22Rv1 (cell line): ENCODE measurements around the gene ZBTB4.

Source experiments
- CTCF ChIP-seq: fragments of 450-650 bp; IDR thresholded peaks from 2 replicates; pipeline ENCODE4 v1.5.1; 2017; ENCODE audit warnings: mild to moderate bottlenecking
- ZFX ChIP-seq: fragments of 450-650 bp; IDR thresholded peaks from 2 replicates; pipeline ENCODE4 v1.6.1; 2017; ENCODE audit warnings: antibody characterized with exemption, borderline replicate concordance

GRCh38 chr17:7509937-7510336, 30.5 kb upstream of the ZBTB4 start:
- TF ChIP-seq CTCF, result no peak
- TF ChIP-seq ZFX, result no peak
